HFF-Myc (cell line): ENCODE results near the gene DHX8.
"Not testable (repeated sequence)": the region's sequence is repeated elsewhere in the genome, so short reads cannot be mapped to it uniquely, and the experiment has no call there.

Source experiments
- DNase-seq: peaks from one replicate; pipeline ENCODE4 v3.0.0-alpha.2; 2011; ENCODE audit warnings: low read depth; ENCODE audit errors: extremely low read depth
- H3K4me3 ChIP-seq: replicated peaks from 2 replicates; pipeline ENCODE4 v1.5.1; 2011; ENCODE audit warnings: low read depth, mild to moderate bottlenecking, control low read depth, low read length
- TF ChIP-seq, protein P1 (sequence below): IDR thresholded peaks from 2 replicates; pipeline ENCODE4 v1.5.1; 2012; ENCODE audit warnings: mild to moderate bottlenecking, low read depth, low read length, control low read depth; ENCODE audit errors: missing control alignments

Gene DHX8

DNA sequence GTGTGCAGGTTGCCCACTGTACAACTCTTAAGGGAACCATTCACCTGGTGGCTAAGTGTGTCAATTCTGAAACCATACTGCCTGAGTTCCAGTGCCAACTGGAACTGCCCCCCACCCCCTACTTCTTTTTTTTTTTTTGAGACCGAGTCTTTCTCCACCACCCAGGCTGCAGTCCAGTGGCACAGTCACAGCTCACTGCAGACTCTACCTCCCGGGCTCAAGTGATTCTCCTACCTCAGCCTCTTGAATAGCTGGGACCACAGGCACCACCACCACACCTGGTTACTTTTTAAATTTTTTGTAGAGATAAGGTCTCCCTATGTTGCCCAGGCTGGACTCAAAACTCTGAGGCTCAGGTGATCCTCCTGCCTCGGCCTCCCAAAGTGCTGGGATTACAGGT, 40.4 kb upstream of the DHX8 start:
- H3K4me3 ChIP-seq: no peak overlapping the region
- DNase-seq: no peak
- TF ChIP-seq, protein P1, sequence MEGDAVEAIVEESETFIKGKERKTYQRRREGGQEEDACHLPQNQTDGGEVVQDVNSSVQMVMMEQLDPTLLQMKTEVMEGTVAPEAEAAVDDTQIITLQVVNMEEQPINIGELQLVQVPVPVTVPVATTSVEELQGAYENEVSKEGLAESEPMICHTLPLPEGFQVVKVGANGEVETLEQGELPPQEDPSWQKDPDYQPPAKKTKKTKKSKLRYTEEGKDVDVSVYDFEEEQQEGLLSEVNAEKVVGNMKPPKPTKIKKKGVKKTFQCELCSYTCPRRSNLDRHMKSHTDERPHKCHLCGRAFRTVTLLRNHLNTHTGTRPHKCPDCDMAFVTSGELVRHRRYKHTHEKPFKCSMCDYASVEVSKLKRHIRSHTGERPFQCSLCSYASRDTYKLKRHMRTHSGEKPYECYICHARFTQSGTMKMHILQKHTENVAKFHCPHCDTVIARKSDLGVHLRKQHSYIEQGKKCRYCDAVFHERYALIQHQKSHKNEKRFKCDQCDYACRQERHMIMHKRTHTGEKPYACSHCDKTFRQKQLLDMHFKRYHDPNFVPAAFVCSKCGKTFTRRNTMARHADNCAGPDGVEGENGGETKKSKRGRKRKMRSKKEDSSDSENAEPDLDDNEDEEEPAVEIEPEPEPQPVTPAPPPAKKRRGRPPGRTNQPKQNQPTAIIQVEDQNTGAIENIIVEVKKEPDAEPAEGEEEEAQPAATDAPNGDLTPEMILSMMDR: no peak

DNA sequence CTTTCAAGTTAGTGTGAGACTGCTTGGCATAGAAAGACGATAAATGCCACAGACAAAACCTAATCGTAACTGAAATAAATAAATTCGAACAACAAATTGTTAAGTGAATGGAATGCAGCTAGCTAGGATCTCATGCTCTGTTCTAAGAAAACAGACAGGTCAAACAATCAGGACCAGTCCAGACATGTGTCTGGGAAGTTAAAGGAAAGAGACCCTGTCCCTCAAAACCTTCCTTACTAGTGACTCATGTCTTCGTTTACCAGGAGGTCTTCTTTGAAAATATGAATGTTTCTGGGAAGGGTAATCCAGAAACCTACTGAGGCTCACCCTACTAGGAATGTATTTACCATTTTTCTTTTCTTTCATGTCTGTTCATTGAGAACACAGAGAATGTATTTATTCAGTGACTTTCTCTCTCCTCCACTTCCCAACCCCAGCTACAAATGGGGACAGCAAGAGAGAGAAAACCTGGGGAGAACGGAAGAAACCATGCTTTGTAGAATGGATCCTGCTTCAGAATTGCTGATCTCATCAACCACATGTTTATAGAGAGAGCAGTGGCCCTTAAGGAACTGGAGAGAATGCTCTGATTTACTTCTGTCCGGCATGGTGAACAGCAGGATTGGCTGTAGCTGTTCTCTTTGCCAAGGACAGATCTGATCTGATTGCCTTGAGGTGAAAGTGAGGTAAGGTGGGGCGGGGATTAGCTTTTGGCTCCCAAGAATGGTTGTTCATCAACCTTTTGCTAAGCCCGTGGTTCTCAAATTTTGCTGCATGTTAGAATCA, 39.4 kb upstream of the DHX8 start:
- DNase-seq: no peak
- H3K4me3 ChIP-seq: no peak overlapping the region
- TF ChIP-seq, protein P1: no peak

DNA sequence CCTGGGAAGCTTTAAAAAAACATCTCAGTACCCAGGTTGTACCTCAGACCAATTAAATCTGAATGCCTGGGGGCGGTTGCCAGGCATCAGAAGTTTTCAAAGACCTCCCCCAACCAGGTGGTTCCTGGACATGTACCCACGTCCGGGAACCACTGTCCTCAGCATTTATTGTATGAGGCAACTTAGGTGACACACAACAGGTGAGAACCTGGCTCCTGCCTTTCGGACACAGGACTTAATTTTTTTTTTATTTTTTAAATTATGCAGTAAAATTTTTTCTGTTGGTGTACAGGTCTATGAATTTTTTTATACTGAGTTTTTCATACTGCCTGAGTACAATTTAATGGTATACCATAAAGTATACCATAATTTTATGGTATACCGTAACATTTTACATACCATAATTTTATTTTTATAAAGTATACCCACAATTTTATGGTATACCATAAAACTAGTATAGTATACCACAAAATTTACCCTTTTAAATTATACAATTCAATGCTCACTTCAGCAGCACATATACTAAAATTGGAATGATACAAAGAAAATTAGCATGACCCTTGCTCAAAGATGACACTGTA, 38.7 kb upstream of the DHX8 start:
- TF ChIP-seq, protein P1: no peak
- H3K4me3 ChIP-seq: no peak overlapping the region
- DNase-seq: no peak

DNA sequence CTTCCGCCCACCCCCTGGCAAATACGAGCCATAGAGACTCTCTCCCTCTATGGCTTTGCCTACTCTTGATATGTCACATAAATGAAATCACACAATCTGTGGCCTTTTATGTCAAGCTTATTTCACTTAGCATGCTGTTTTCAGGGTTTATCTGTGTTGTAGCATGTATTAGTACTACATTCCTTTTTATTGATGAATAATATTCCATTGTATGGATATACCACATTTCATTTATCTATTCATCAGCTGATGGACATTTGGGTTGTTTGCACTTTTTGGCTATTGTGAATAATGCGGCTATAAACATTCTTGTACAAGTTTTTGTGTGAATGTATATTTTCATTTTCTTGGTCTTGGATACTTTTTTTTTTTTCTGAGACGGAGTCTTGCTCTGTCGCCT, 37.0 kb upstream of the DHX8 start:
- TF ChIP-seq, protein P1: no peak
- H3K4me3 ChIP-seq: no peak overlapping the region
- DNase-seq: no peak

DNA sequence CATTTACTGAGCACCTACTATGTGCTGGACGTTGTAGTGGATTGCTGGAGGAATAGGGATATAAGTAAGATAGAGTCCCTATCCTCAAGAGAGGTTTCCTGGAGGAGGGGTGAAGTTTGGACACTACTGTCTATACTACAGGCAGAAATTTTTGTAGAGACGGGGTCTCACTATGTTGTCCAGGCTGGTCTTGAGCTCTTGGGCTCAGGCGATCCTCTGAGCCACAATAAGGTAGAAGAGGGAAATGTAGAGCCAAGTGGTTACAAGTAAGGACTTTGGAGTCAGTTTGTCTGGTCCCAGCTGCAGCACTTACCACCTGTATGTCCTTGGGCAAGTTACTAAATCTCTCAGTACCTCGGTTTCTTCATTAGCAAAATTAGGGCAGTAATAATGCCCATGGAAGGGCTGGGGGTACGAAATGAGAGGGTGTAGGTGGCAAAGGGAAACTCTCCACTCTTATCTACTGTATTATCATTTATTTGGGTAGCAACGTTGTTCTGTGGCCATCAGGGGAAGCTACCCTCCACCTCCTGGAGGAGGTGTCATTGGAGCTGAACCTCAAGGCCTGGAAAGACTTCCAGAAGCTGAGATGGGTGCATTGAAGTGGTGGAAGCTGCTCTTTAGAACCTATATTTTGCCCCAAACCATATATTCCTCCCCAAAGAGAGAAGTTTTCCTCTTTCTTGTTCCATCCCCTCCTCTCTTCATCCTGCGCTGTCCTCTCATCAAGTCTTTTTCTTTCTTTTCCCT, 34.9 kb upstream of the DHX8 start:
- H3K4me3 ChIP-seq: no peak overlapping the region
- TF ChIP-seq, protein P1: no peak
- no peak for DNase-seq

DNA sequence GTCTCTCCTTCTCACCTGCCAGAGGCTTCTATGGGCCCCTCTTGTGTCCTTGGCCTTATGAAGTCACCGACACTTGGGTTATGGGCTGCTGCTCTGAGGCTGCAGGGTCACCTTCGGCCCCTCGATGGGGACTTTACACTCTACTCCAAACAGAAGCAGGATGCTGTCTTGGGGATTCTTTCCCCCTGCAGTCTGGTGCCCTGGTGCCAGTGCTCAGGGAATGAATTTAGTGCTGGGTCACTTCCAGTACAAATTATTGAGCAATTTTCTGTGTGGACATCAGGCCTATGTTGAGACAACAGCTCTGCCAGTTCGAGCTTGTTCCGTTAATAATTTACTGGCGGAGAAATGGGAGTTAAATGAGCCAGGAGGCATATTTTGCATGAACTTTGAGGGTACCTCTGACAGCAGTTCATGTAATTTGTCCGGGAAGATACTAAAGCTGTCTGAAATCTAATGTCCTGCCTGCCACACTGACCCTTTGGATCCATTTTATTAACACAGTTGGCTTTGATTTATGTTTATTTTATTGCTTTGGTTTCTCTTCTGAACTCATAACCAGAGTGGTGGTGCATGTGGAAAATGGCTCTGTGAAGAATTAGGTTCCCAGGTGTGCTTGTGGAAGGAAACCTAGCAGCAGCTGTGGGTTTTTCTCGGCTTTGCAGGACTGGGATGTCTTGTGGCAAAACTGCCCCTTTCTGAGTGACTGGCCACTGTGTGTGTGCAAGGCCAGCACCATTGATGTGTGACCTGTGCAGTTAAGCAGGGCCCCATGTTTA, 34.1 kb upstream of the DHX8 start:
- TF ChIP-seq, protein P1: no peak
- no peak for DNase-seq
- no peak overlapping the region for H3K4me3 ChIP-seq

DNA sequence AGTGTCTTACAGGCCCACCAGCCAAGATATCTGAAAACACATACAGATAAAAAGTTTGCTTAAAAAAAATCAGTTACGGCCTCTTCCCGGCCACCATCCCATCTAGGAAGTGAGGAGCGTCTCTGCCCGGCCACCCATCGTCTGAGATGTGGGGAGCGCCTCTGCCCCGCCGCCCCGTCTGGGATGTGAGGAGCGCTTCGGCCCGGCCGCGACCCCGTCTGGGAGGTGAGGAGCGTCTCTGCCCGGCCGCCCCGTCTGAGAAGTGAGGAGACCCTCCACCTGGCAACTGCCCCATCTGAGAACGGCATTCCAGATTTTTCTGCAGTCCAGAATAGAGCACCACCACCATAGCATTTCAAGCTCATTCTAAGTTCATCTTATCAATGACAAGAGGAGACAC, 33.0 kb upstream of the DHX8 start:
- DNase-seq, H3K4me3 ChIP-seq: not testable (repeated sequence)

DNA sequence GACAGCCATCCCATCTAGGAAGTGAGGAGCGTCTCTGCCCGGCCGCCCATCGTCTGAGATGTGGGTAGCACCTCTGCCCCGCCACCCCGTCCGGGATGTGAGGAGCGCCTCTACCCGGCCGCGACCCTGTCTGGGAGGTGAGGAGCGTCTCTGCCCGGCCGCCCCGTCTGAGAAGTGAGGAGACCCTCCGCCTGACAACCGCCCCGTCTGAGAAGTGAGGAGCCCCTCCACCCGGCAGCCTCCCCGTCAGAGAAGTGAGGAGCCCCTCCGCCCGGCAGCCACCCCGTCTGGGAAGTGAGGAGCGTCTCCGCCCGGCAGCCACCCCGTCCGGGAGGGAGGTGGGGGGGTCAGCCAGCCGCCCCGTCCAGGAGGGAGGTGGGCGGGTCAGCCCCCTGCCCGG, 32.0 kb upstream of the DHX8 start:
- DNase-seq, H3K4me3 ChIP-seq: not testable (repeated sequence)
